Measurements from ENCODE around the gene FOXK2. TPM values are rescaled to one million over a fixed set of nuclear protein-coding genes. Genes with fewer than 3 reads are reported as not detected.
"Not testable (repeated sequence)": the region's sequence is repeated elsewhere in the genome, so short reads cannot be mapped to it uniquely, and the experiment has no call there.

FOXK2 gene
- total and polyA plus RNA-seq, 4 donors: 23.4 to 59.8 (median 33.4) TPM

GRCh38 chr17:82560802-82561428 lies 41.4 kb downstream of the FOXK2 start:
- no peak for TF ChIP-seq CTCF (IDR thresholded peaks at IDR 0.05; ENCODE audit: control extremely low read depth, extremely low read depth)
- Histone ChIP-seq H3K27ac (ENCODE audit: low read depth in 1 of 2, low read length in 1 of 2) (no peak overlapping the region), H3K9ac (ENCODE audit: insufficient read depth in 1 of 2, low read length in 2 of 2) (no peak overlapping the region), H3K4me3 (no peak overlapping the region), H3K27me3 (ENCODE audit: control insufficient read depth in 3 of 3, insufficient read depth in 3 of 3, low read length in 2 of 3) (no peaks in the 10 kb centered on the region), H3K4me1 (ENCODE audit: control insufficient read depth in 5 of 5, insufficient read depth in 5 of 5, low read length in 5 of 5) (peaks cover 0 to 13% (median 0%) of the 10 kb centered on the region in 5 donors), H3K9me3 (ENCODE audit: control insufficient read depth in 4 of 4, insufficient read depth in 3 of 4, low read length in 3 of 4) (no peaks in the 10 kb centered on the region), H3K36me3 (ENCODE audit: control insufficient read depth in 4 of 4, insufficient read depth in 4 of 4, low read length in 4 of 4) (peaks cover 0 to 4% (median 2%) of the 10 kb centered on the region in 4 donors)
- no peak for DNase-seq
- ATAC-seq (ENCODE audit: insufficient read depth, low FRiP score): no peak
- WGBS, 2 donors: 89 to 91% methylated on average over 9 of the region's 9 CpGs

GRCh38 chr17:82561429-82562035 lies 42.0 kb downstream of the FOXK2 start:
- TF ChIP-seq CTCF (IDR thresholded peaks at IDR 0.05; ENCODE audit: control extremely low read depth, extremely low read depth): no peak
- no peak overlapping the region for H3K27ac ChIP-seq (ENCODE audit: low read depth in 1 of 2, low read length in 1 of 2)
- H3K9me3 ChIP-seq (ENCODE audit: control insufficient read depth in 4 of 4, insufficient read depth in 3 of 4, low read length in 3 of 4): no peaks in the 10 kb centered on the region
- DNase-seq (no peak), ATAC-seq (ENCODE audit: insufficient read depth, low FRiP score) (no peak)
- H3K4me1 ChIP-seq (ENCODE audit: control insufficient read depth in 5 of 5, insufficient read depth in 5 of 5, low read length in 5 of 5): peaks cover 0 to 13% (median 0%) of the 10 kb centered on the region in 5 donors
- no peaks in the 10 kb centered on the region for H3K27me3 ChIP-seq (ENCODE audit: control insufficient read depth in 3 of 3, insufficient read depth in 3 of 3, low read length in 2 of 3)
- H3K9ac ChIP-seq (ENCODE audit: insufficient read depth in 1 of 2, low read length in 2 of 2): no peak overlapping the region
- no peak overlapping the region for H3K4me3 ChIP-seq
- H3K36me3 ChIP-seq (ENCODE audit: control insufficient read depth in 4 of 4, insufficient read depth in 4 of 4, low read length in 4 of 4): peaks cover 3 to 6% (median 4%) of the 10 kb centered on the region in 4 donors
- 96% methylated on average over 31 of the region's 31 CpGs for WGBS, 2 donors

GRCh38 chr17:82562718-82563220 lies 43.2 kb downstream of the FOXK2 start:
- H3K9me3 ChIP-seq (ENCODE audit: control insufficient read depth in 4 of 4, insufficient read depth in 3 of 4, low read length in 3 of 4); H3K27me3 ChIP-seq (ENCODE audit: control insufficient read depth in 3 of 3, insufficient read depth in 3 of 3, low read length in 2 of 3); H3K9ac ChIP-seq (ENCODE audit: insufficient read depth in 1 of 2, low read length in 2 of 2); ATAC-seq (ENCODE audit: insufficient read depth, low FRiP score); H3K27ac ChIP-seq (ENCODE audit: low read depth in 1 of 2, low read length in 1 of 2); DNase-seq; H3K4me3 ChIP-seq: not testable (repeated sequence)
- 88 to 89% methylated on average over 7 of the region's 7 CpGs for WGBS, 2 donors
- Histone ChIP-seq H3K36me3 (ENCODE audit: control insufficient read depth in 4 of 4, insufficient read depth in 4 of 4, low read length in 4 of 4) (peaks cover 4 to 12% (median 9%) of the 10 kb centered on the region in 4 donors), H3K4me1 (ENCODE audit: control insufficient read depth in 5 of 5, insufficient read depth in 5 of 5, low read length in 5 of 5) (peaks cover 0 to 13% (median 0%) of the 10 kb centered on the region in 5 donors)

GRCh38 chr17:82563318-82563717 lies 43.8 kb downstream of the FOXK2 start:
- no peak overlapping the region for H3K4me3 ChIP-seq
- H3K27me3 ChIP-seq (ENCODE audit: control insufficient read depth in 3 of 3, insufficient read depth in 3 of 3, low read length in 2 of 3): no peaks in the 10 kb centered on the region
- H3K36me3 ChIP-seq (ENCODE audit: control insufficient read depth in 4 of 4, insufficient read depth in 4 of 4, low read length in 4 of 4): peaks cover 7 to 16% (median 11%) of the 10 kb centered on the region in 4 donors
- no peak for TF ChIP-seq CTCF (IDR thresholded peaks at IDR 0.05; ENCODE audit: control extremely low read depth, extremely low read depth)
- no peak overlapping the region for H3K9ac ChIP-seq (ENCODE audit: insufficient read depth in 1 of 2, low read length in 2 of 2)
- 87 to 91% methylated on average over 9 of the region's 9 CpGs for WGBS, 2 donors
- H3K27ac ChIP-seq (ENCODE audit: low read depth in 1 of 2, low read length in 1 of 2): no peak overlapping the region
- H3K4me1 ChIP-seq (ENCODE audit: control insufficient read depth in 5 of 5, insufficient read depth in 5 of 5, low read length in 5 of 5): peaks cover 0 to 17% (median 5%) of the 10 kb centered on the region in 5 donors
- ATAC-seq (ENCODE audit: insufficient read depth, low FRiP score) (no peak), DNase-seq (no peak)
- H3K9me3 ChIP-seq (ENCODE audit: control insufficient read depth in 4 of 4, insufficient read depth in 3 of 4, low read length in 3 of 4): no peaks in the 10 kb centered on the region

GRCh38 chr17:82563745-82564144 lies 44.2 kb downstream of the FOXK2 start:
- WGBS, 2 donors: 90 to 91% methylated on average over 4 of the region's 4 CpGs

More at GRCh38 chr17:82563745-82564144, 44.2 kb downstream of the FOXK2 start:
- not testable (repeated sequence) for H3K27ac ChIP-seq (ENCODE audit: low read depth in 1 of 2, low read length in 1 of 2); H3K9ac ChIP-seq (ENCODE audit: insufficient read depth in 1 of 2, low read length in 2 of 2); DNase-seq; H3K9me3 ChIP-seq (ENCODE audit: control insufficient read depth in 4 of 4, insufficient read depth in 3 of 4, low read length in 3 of 4); ATAC-seq (ENCODE audit: insufficient read depth, low FRiP score); H3K27me3 ChIP-seq (ENCODE audit: control insufficient read depth in 3 of 3, insufficient read depth in 3 of 3, low read length in 2 of 3); H3K4me3 ChIP-seq
- peaks cover 9 to 17% (median 13%) of the 10 kb centered on the region in 4 donors for H3K36me3 ChIP-seq (ENCODE audit: control insufficient read depth in 4 of 4, insufficient read depth in 4 of 4, low read length in 4 of 4)
- H3K4me1 ChIP-seq (ENCODE audit: control insufficient read depth in 5 of 5, insufficient read depth in 5 of 5, low read length in 5 of 5): peaks cover 0 to 18% (median 5%) of the 10 kb centered on the region in 5 donors

Measured in lung (tissue), 12 donors.